Measurements from ENCODE around the gene DGKG.

The DGKG gene

DNA sequence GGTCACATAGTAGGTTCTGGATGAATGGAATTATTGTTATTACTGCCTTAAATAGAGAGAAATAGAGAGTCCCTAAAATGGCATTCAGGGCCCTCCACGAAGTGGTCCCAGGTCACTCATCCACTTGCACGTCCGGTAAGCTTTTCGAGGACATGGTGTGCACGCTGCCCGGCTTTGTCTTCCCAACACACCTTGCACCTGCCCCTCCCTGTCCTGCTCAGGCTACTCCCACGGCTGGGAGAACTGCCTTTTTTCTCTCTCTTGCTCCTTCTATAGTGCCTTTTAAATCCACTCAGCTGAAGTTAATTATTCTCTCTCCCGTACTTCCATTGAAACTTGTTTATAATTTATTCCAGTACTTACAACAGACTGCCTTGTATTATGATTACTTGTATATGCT, 5.6 kb upstream of the DGKG start:
- Histone ChIP-seq H3K36me3 (ENCODE audit: insufficient read depth, low read length) (no peaks in the 10 kb centered on the region), H3K9me3 (ENCODE audit: insufficient read depth, low read depth, low read length) (no peaks in the 10 kb centered on the region), H3K27me3 (ENCODE audit: insufficient read depth, low read length, poor library complexity, severe bottlenecking) (peaks cover 11% of the 10 kb centered on the region), H3K4me3 (ENCODE audit: low read length, poor library complexity, severe bottlenecking) (no peak overlapping the region), H3K79me2 (ENCODE audit: insufficient read depth, low read length) (no peaks in the 10 kb centered on the region), H4K20me1 (ENCODE audit: insufficient read depth, low read length, poor library complexity, severe bottlenecking) (no peaks in the 10 kb centered on the region), H2AFZ (ENCODE audit: low read length) (no peak overlapping the region), H3K4me1 (ENCODE audit: insufficient read depth, low read length, poor library complexity, severe bottlenecking) (no peaks in the 10 kb centered on the region), H3K9me2 (replicated peaks; ENCODE audit: low read depth, low read length) (no peaks in the 10 kb centered on the region), H3F3A (ENCODE audit: low read depth) (no peaks in the 10 kb centered on the region), H3K4me2 (ENCODE audit: low read depth, low read length, poor library complexity, severe bottlenecking) (no peak overlapping the region), H3K9ac (ENCODE audit: low read depth, low read length, poor library complexity, severe bottlenecking) (no peak overlapping the region)
- TF ChIP-seq EZH2phosphoT487 (IDR thresholded peaks at IDR 0.05; ENCODE audit: borderline replicate concordance) = no peak
- TF ChIP-seq, protein P1, sequence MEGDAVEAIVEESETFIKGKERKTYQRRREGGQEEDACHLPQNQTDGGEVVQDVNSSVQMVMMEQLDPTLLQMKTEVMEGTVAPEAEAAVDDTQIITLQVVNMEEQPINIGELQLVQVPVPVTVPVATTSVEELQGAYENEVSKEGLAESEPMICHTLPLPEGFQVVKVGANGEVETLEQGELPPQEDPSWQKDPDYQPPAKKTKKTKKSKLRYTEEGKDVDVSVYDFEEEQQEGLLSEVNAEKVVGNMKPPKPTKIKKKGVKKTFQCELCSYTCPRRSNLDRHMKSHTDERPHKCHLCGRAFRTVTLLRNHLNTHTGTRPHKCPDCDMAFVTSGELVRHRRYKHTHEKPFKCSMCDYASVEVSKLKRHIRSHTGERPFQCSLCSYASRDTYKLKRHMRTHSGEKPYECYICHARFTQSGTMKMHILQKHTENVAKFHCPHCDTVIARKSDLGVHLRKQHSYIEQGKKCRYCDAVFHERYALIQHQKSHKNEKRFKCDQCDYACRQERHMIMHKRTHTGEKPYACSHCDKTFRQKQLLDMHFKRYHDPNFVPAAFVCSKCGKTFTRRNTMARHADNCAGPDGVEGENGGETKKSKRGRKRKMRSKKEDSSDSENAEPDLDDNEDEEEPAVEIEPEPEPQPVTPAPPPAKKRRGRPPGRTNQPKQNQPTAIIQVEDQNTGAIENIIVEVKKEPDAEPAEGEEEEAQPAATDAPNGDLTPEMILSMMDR (conservative IDR thresholded peaks at IDR 0.05; ENCODE audit: low read length) = no peak

- Histone ChIP-seq H2AFZ (ENCODE audit: low read length) (no peak overlapping the region), H3K4me3 (ENCODE audit: low read length, poor library complexity, severe bottlenecking) (no peak overlapping the region), H4K20me1 (ENCODE audit: insufficient read depth, low read length, poor library complexity, severe bottlenecking) (no peaks in the 10 kb centered on the region), H3K27me3 (ENCODE audit: insufficient read depth, low read length, poor library complexity, severe bottlenecking) (peaks cover 25% of the 10 kb centered on the region), H3K9me3 (ENCODE audit: insufficient read depth, low read depth, low read length) (no peaks in the 10 kb centered on the region), H3K4me1 (ENCODE audit: insufficient read depth, low read length, poor library complexity, severe bottlenecking) (no peaks in the 10 kb centered on the region), H3F3A (ENCODE audit: low read depth) (no peaks in the 10 kb centered on the region), H3K36me3 (ENCODE audit: insufficient read depth, low read length) (no peaks in the 10 kb centered on the region), H3K9me2 (replicated peaks; ENCODE audit: low read depth, low read length) (no peaks in the 10 kb centered on the region), H3K79me2 (ENCODE audit: insufficient read depth, low read length) (no peaks in the 10 kb centered on the region), H3K9ac (ENCODE audit: low read depth, low read length, poor library complexity, severe bottlenecking) (no peak overlapping the region), H3K4me2 (ENCODE audit: low read depth, low read length, poor library complexity, severe bottlenecking) (no peak overlapping the region)
- TF ChIP-seq EZH2phosphoT487 (IDR thresholded peaks at IDR 0.05; ENCODE audit: borderline replicate concordance) = no peak
- TF ChIP-seq, protein P1 (conservative IDR thresholded peaks at IDR 0.05; ENCODE audit: low read length) = no peak
Measured at GRCh38 chr3:186366206-186366605, 4.2 kb upstream of the DGKG start.

DNA sequence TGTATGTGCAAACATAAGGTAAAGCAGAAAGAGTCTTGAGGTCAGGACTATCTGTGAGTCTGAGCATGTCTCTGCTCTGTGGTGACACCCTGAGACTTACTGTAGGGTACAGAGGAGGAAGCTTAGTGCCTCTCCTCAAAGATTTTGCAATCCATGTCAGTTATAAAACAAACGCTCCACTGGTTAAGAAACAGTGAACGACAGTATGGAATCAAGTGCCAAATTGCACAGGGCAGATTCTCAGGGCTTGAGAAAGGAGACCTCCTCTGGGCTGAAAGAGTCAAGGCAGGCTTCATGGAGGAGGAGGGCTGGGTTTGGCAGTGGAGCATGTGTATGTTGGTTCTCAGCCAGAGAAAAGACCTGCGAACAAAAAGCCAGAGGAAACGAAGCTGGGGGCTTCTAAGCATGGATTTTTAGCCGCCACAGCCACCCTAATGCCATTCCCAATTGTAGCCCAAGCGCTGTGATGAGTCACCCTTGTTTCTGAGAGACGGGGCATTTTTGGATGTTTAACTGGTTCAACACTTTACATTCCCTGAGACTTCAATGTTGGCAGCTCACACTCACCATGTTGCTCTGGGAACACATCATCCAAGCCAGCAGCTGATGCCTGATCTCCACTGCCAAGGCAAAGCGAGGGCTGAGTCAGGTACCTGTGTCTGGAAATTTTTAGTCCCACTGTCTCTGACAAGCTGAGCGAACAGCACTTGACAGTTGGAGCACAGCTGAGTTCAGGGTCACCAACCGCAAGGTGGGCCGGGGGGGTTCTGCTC, 3.4 kb upstream of the DGKG start:
- no peaks in the 10 kb centered on the region for H3F3A ChIP-seq (ENCODE audit: low read depth)
- no peak overlapping the region for H2AFZ ChIP-seq (ENCODE audit: low read length)
- no peaks in the 10 kb centered on the region for H3K79me2 ChIP-seq (ENCODE audit: insufficient read depth, low read length)
- TF ChIP-seq EZH2phosphoT487 (IDR thresholded peaks at IDR 0.05; ENCODE audit: borderline replicate concordance) = no peak
- TF ChIP-seq, protein P1 (conservative IDR thresholded peaks at IDR 0.05; ENCODE audit: low read length) = no peak
- H3K27me3 ChIP-seq (ENCODE audit: insufficient read depth, low read length, poor library complexity, severe bottlenecking) = peaks cover 33% of the 10 kb centered on the region
- no peaks in the 10 kb centered on the region for H3K4me1 ChIP-seq (ENCODE audit: insufficient read depth, low read length, poor library complexity, severe bottlenecking)
- H3K9me2 ChIP-seq (replicated peaks; ENCODE audit: low read depth, low read length) = no peaks in the 10 kb centered on the region
- no peaks in the 10 kb centered on the region for H3K36me3 ChIP-seq (ENCODE audit: insufficient read depth, low read length)
- no peak overlapping the region for H3K4me3 ChIP-seq (ENCODE audit: low read length, poor library complexity, severe bottlenecking)
- H3K4me2 ChIP-seq (ENCODE audit: low read depth, low read length, poor library complexity, severe bottlenecking) = no peak overlapping the region
- no peaks in the 10 kb centered on the region for H3K9me3 ChIP-seq (ENCODE audit: insufficient read depth, low read depth, low read length)
- H4K20me1 ChIP-seq (ENCODE audit: insufficient read depth, low read length, poor library complexity, severe bottlenecking) = no peaks in the 10 kb centered on the region
- no peak overlapping the region for H3K9ac ChIP-seq (ENCODE audit: low read depth, low read length, poor library complexity, severe bottlenecking)
